SH-SY5Y (cell line): ENCODE data around the gene HSD3B7.

ENCODE experiments used
- GATA2 ChIP-seq: IDR thresholded peaks from 2 replicates; pipeline ENCODE4 v1.6.1; 2011; ENCODE audit warnings: mild to moderate bottlenecking, low read depth, low read length
- GATA3 ChIP-seq: IDR thresholded peaks from 2 replicates; pipeline ENCODE4 v1.6.1; 2011; ENCODE audit warnings: low read depth, mild to moderate bottlenecking, low read length, moderate library complexity

DNA sequence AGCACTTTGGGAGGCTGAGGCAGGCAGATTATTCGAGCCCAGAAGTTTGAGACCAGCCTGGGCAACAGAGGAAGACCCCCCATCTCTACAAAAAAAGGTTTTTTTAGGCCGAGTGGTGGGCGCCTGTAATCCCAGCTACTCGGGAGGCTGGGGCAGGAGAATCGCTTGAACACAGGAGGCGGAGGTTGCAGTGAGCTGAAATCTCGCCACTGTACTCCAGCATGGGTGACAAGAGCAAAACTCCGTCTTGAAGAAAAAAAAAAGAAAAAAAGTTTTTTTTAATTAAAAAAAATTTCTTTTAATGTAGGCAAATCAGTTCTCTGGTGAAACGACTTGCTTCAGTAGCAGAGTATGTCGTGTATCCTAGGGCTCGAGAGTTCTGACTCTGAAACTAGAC lies 10.9 kb downstream of the HSD3B7 start:
- TF ChIP-seq GATA2 (no peak), GATA3 (no peak)
